Suppressor macrophage treated with lipopolysaccharide for 1 hour (primary cell): ENCODE data around the gene MAEA.
A peak's percentile ranks its signal among the peaks of the same experiment; 100 is the strongest.

Experiments used
- DNase-seq, 3 donors: peaks; one replicate each; pipeline ENCODE4 v3.0.0-alpha.2; 2020 to 2022

The MAEA gene

GRCh38 chr4:1289207-1290164 is at the start of gene MAEA:
Gene MAEA (plus strand): TSS chr4:1289891. CDS start chr4:1289914, 23 bp downstream.
- DNase-seq, result peak; percentile 97 to 99 (median 99)

GRCh38 chr4:1239950-1240307 is 49.8 kb upstream of the MAEA start:
- DNase-seq, result no peak

DNA sequence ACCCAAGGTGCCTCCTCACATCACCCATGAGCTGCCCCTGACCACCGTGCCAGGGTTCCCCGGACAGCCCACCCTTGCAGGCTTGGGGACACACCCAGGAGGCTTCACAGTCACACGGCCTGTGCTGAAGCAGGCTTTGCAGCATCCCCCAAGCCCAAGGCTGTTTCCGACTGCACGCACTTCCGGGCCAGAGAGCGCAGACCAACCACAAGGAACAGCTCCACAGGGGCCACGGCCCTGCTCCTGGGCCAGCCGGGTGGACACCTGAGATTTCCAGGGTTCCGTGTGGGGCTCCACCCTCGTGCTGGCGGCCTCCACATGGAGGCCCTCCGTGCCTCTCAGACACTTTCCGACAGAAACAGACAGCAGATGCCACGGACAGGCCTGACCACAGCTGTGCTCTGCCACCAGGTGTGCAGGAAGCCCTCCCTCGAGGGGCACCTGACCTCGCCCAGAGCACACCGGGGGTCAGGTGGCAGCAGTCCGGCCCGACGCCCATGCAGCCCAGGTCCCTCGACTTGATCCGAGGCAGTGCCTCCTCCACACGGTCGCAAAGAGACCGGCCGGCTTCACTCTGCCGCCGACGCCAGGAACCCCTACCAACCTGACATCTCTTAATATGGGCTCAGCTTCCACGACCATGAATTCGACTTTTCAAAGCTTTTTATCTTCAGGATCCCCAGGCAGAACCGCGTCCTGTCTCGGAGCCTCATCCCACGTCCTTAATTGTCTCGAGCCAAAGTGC is 48.8 kb upstream of the MAEA start:
- no peak for DNase-seq

DNA sequence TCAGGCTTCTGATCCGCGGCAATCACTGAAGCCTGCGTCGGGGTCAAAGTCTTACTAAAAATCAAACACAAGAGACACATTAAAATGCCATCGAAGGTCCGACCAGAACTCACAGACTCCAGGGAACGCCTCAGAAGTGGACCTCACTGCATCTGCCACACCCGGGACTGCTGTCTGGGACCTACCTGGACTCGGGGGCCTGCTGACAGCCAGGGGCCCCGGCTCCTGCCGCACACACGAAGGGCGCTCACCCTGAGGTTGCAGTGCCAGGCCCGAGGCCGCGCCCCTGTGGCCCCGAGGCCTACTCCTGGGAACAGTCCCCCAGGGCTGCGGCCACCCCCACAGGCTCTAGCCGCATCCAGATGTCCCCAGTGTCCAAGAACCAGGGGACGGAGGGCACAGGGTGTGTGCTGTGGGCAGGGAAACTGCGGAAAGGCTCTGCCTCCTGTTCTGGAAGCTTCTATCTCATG is 48.2 kb upstream of the MAEA start:
- no peak for DNase-seq

GRCh38 chr4:1241936-1242505 is 47.7 kb upstream of the MAEA start:
- no peak for DNase-seq

GRCh38 chr4:1242506-1243450 is 46.9 kb upstream of the MAEA start:
- no peak for DNase-seq

GRCh38 chr4:1243451-1244080 is 46.1 kb upstream of the MAEA start:
- DNase-seq, result peak; percentile 31 to 32 (median 32)

DNA sequence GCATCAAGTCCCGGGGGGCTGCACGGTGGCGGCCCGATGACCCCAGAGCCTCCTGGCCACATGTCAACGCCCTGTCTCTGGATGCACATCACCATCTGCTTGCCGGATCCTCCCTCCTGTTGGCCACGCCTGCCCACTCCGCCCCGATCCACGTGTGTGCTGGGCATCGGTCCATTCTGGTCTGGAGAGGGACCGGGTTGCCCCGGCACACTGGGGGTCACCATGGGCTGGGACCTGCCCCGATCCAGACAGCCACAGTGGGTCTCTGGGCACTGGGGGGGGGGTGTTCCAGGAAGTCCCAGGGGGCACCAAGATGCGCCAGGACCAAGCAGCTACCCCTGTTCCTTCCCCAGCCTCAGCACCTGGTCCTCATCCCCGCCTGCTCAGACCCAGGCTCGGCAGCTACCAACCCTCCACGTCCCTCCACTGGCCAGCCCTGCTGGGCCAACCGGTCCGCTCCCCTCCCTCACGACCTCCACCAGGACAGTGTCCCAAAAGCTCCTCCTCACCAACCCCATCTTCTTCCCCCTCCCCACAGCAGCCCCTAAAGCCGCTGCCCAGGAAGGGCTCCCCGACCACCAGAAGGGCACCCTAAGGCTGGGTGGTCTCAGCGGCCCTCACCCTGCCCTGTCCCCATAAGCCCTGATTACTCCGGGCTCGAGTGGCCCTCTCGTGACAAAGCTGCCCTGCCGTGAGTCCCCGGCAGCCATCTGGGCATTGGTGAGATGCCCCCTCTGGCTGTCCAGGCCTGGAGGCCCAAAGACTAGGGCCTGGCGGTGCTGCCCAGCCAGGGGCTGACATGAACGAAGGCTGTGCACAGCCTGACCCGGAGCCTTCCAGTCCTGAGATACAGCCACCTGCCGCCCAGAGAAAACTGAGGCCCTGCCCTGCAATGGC is 45.4 kb upstream of the MAEA start:
- no peak for DNase-seq

DNA sequence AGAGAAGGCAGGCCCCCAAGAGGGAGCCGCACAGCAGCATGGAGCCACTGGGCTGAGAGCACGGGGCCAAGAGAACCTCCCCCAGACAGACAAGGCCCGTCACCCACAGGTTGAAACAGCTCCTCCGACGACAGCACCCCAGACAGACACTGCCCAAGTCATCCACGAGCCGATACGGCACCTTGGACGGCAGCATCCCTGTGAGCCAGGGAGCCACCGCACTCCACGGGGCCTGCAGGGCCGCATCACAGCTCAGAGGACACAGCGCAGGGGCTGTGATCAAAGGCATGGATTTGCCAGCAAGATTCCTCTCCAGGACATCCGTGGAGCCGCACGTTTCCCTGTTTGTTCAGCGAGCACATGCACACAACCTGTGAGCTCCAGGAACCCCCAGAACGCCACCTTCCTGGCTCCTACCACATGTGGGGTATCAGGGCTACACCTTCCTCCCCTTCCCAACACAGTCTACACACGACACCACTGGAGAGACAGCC is 44.7 kb upstream of the MAEA start:
- no peak for DNase-seq

GRCh38 chr4:1245481-1246051 is 44.1 kb upstream of the MAEA start:
- no peak for DNase-seq

- peak in 1 of 3 donors; percentile 10 for DNase-seq
Observed at GRCh38 chr4:1246111-1246881, 43.4 kb upstream of the MAEA start.

- peak; percentile 59 to 69 (median 59) for DNase-seq
Observed at GRCh38 chr4:1246901-1247863, 42.5 kb upstream of the MAEA start.

GRCh38 chr4:1247864-1248244 is 41.8 kb upstream of the MAEA start:
- no peak for DNase-seq

DNA sequence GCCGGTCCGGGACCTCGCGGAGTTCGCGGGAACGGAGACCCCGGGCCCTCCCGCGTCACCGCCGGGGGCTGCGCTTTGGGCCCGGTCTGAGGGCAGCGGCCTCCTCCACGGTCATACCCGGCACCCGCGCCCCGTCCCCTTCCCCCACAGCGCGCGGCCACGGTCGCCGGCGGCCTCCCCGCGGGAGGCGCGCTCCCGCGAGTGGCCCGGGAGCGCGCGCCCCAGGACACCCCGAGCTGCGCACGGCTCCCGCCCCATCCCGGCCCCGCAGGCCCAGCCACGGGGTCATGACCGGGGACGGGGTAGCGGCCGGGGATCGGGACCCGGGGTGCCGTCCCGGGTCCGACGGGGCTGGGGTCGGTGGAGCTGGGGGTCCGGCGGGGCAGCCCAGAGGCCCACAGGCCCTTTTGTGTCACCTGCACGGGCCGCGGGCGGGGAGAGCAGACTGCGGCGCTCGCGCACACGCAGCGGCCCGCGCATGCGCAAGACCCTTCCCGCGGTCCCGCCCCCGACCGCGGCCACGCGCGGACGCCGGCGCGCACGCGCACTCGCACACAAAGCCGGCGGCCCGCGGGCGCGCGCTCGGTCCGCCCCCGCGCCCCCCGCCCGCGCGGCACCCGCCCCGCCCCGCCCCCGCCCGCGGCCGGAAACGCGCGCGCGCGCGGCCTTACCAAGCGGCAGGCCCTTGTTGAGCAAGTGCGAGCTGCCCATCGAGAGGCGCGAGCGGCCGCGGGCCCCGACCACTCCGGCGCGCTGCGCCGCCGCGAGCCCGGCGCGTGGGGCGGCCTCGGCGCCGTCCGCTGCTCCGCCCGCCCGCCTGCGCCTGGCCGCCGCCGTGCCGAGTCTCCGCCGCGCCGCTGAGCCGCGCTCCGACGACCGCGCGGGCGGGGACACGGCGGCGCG is 41.2 kb upstream of the MAEA start, which contains the start of gene CTBP1:
Gene CTBP1, minus strand, starts transcription at position 886 of the 903 bp plus-strand sequence. CDS start 7,799 bp downstream, outside the sequence.
- peak; percentile 88 to 97 (median 96) for DNase-seq

GRCh38 chr4:1249148-1249730 is 40.5 kb upstream of the MAEA start:
- peak; percentile 91 to 98 (median 96) for DNase-seq
